Parathyroid adenoma (tissue), 2 donors: ENCODE data around the gene OR56B1.
"Not testable (repeated sequence)": the region's sequence is repeated elsewhere in the genome, so short reads cannot be mapped to it uniquely, and the experiment has no call there.

Experiments used
- H2AFZ ChIP-seq: fragments of 300-600 bp; sonication (generic); one replicate; pipeline ENCODE4 v1.7.0; 2017; ENCODE audit warnings: antibody characterized with exemption, mild to moderate bottlenecking
- H3K27ac ChIP-seq: fragments of 300-600 bp; sonication (generic); one replicate; pipeline ENCODE4 v1.7.0; 2017
- H3K27me3 ChIP-seq: fragments of 300-600 bp; sonication (generic); one replicate; pipeline ENCODE4 v1.7.0; 2017; ENCODE audit warnings: low read length; ENCODE audit not compliant: control insufficient read depth, insufficient read depth
- H3K36me3 ChIP-seq: fragments of 300-600 bp; sonication (generic); one replicate; pipeline ENCODE4 v1.7.0; 2017; ENCODE audit warnings: low read length; ENCODE audit not compliant: control insufficient read depth, insufficient read depth
- H3K4me1 ChIP-seq: fragments of 300-600 bp; sonication (generic); one replicate; pipeline ENCODE4 v1.7.0; 2017; ENCODE audit warnings: control low read depth
- H3K4me2 ChIP-seq: fragments of 300-600 bp; sonication (generic); one replicate; pipeline ENCODE4 v1.7.0; 2017; ENCODE audit warnings: low read length
- H3K4me3 ChIP-seq: fragments of 300-600 bp; sonication (generic); one replicate; pipeline ENCODE4 v1.7.0; 2017; ENCODE audit warnings: low read depth, low read length
- H3K79me2 ChIP-seq: fragments of 300-600 bp; sonication (generic); one replicate; pipeline ENCODE4 v1.7.0; 2017; ENCODE audit warnings: control low read depth
- H3K9ac ChIP-seq: fragments of 300-600 bp; sonication (generic); one replicate; pipeline ENCODE4 v1.7.0; 2017; ENCODE audit warnings: mild to moderate bottlenecking
- H3K9me3 ChIP-seq: fragments of 300-600 bp; sonication (generic); one replicate; pipeline ENCODE4 v1.7.0; 2017; ENCODE audit warnings: low read length; ENCODE audit not compliant: control insufficient read depth
- CTCF ChIP-seq: fragments of 300-600 bp; sonication (generic); IDR thresholded peaks from one replicate; pipeline ENCODE4 v1.7.0; 2017; ENCODE audit warnings: antibody characterized with exemption, mild to moderate bottlenecking
- donor health status: primary hyperparathyroidism.

The OR56B1 gene

DNA sequence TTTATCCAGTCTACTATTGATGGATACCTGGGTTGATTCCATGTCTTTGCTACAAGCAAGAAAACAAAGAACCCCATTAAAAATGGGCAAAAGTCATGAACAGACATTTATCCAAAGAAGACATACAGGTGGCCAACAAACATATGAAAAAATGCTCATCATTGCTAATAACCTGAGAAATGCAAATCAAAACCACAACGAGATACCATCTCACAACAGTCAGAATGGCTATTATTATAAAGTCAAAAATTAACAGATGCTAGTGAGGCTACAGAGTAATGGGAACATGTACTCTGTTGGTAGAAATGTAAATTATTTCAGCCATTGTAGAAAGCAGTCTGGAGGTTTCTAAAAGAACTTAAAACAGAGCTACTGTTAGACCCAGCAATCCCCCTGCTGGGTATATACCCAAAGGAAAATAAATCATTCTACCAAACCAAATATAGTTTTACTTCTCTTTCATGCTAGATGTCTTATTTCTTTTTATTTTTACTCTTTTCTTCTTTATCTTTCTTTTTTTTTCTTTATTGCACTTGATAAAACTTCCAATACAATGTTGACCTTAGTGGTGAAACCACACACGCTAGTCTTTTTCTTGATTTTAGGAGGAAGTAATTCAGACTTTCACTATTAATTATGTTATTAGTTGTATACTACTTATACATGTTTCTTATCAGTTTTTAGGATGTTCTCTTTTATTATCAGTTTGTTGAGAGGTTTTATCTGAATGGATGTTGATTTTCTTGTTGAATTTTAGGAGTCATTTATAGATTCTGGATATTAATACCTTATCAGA is 32.3 kb upstream of the OR56B1 start:
- H2AFZ ChIP-seq = no peak overlapping the region
- no peaks in the 10 kb centered on the region for H3K36me3 ChIP-seq
- H3K9ac ChIP-seq = no peak overlapping the region
- H3K79me2 ChIP-seq = no peaks in the 10 kb centered on the region
- H3K9me3 ChIP-seq = no peaks in the 10 kb centered on the region
- no peak overlapping the region for H3K4me3 ChIP-seq
- no peaks in the 10 kb centered on the region for H3K27me3 ChIP-seq
- no peak overlapping the region for H3K4me2 ChIP-seq
- no peak overlapping the region for H3K27ac ChIP-seq
- no peak for TF ChIP-seq CTCF
- H3K4me1 ChIP-seq = no peaks in the 10 kb centered on the region

- no peaks in the 10 kb centered on the region for H3K27me3 ChIP-seq
- H3K4me2 ChIP-seq = no peak overlapping the region
- H3K36me3 ChIP-seq = no peaks in the 10 kb centered on the region
- H3K4me3 ChIP-seq = no peak overlapping the region
- no peaks in the 10 kb centered on the region for H3K9me3 ChIP-seq
- no peak for TF ChIP-seq CTCF
- H2AFZ ChIP-seq = no peak overlapping the region
- no peaks in the 10 kb centered on the region for H3K79me2 ChIP-seq
- no peak overlapping the region for H3K9ac ChIP-seq
- no peak overlapping the region for H3K27ac ChIP-seq
- H3K4me1 ChIP-seq = no peaks in the 10 kb centered on the region
Measured at GRCh38 chr11:5705688-5706087, 30.6 kb upstream of the OR56B1 start.

DNA sequence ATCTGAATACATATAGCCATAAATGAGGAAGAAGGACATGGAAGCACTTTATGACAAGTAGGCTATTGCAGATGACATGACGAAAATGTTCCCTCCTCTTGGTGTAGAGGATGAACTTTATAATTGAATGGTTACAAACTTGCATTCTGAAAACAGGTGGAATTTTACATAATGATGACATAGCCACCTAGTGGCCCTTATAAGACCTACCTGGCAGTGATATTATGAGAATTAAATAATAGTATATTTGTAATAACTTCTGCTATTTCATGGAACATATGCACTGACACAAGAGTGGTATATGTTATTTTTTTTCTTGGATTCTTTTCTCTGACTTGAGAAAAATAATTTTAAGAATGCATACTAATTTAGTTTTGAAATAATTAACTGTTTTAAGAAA is 23.7 kb upstream of the OR56B1 start:
- Histone ChIP-seq H3K27me3 (no peaks in the 10 kb centered on the region), H3K9me3 (no peaks in the 10 kb centered on the region), H3K27ac (no peak overlapping the region), H3K36me3 (no peaks in the 10 kb centered on the region), H3K9ac (no peak overlapping the region), H3K4me2 (no peak overlapping the region), H3K4me1 (no peaks in the 10 kb centered on the region), H3K79me2 (no peaks in the 10 kb centered on the region), H2AFZ (no peak overlapping the region), H3K4me3 (no peak overlapping the region)
- TF ChIP-seq CTCF = no peak

DNA sequence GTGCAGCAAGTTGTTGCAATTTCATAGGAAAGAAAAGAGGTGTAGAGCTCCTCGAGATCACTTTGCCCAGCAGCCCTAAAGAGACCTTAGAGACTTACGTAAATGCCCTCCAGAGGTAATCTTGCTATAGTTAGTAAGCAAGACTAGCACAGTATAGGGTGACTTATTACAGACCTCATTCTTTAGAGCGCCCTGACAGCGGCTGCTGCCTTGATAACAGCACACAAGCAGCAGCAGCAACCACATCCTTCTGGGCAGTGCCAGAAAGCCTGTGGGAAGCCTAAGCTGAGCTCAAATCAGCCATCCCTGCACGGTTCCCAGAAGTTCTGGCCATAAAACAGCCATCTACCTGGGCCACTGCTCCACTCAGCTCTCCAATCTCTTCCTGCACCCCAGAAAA is 22.6 kb upstream of the OR56B1 start:
- Histone ChIP-seq H3K9me3 (no peaks in the 10 kb centered on the region), H3K4me2 (no peak overlapping the region), H3K4me3 (no peak overlapping the region), H2AFZ (no peak overlapping the region), H3K9ac (no peak overlapping the region), H3K27ac (no peak overlapping the region), H3K36me3 (no peaks in the 10 kb centered on the region), H3K4me1 (no peaks in the 10 kb centered on the region), H3K79me2 (no peaks in the 10 kb centered on the region), H3K27me3 (no peaks in the 10 kb centered on the region)
- no peak for TF ChIP-seq CTCF

DNA sequence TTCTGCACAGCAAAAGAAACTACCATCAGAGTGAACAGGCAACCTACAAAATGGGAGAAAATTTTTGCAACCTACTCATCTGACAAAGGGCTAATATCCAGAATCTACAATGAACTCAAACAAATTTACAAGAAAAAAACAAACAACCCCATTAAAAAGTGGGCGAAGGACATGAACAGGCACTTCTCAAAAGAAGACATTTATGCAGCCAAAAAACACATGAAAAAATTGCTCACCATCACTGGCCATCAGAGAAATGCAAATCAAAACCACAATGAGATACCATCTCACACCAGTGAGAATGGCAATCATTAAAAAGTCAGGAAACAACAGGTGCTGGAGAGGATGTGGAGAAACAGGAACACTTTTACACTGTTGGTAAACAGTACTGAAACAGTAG is 19.7 kb upstream of the OR56B1 start:
- not testable (repeated sequence) for H3K27ac ChIP-seq, H2AFZ ChIP-seq, H3K4me3 ChIP-seq, H3K79me2 ChIP-seq, H3K9me3 ChIP-seq, H3K9ac ChIP-seq, H3K27me3 ChIP-seq, H3K4me2 ChIP-seq, H3K4me1 ChIP-seq, H3K36me3 ChIP-seq
